ENCODE results near the gene DHRSX.
"Not testable (repeated sequence)": the region's sequence is repeated elsewhere in the genome, so short reads cannot be mapped to it uniquely, and the experiment has no call there.

DNA sequence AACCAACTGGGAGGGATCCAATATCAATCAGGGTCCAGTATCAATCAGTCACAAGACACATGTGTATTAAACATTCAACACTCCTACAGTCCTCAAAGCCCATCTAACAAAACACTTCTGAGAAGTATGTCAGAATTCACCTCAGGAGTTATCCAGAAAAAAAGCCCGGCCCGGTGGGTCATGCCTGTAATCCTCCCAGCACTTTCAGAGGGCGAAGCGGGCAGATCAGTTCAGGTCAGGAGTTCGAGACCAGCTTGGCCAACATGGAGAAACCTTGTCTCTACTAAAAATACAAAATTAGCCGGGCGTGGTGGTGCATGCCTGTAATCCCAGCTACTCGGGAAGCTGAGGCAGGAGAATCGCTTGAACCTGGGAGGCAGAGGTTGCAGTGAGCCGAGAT is 229.2 kb downstream of the DHRSX start:
- TF ChIP-seq POLR2AphosphoS5 (IDR thresholded peaks at IDR 0.05); POLR2A (IDR thresholded peaks at IDR 0.05; ENCODE audit: low read depth): not testable (repeated sequence)
- TF ChIP-seq, protein P1, sequence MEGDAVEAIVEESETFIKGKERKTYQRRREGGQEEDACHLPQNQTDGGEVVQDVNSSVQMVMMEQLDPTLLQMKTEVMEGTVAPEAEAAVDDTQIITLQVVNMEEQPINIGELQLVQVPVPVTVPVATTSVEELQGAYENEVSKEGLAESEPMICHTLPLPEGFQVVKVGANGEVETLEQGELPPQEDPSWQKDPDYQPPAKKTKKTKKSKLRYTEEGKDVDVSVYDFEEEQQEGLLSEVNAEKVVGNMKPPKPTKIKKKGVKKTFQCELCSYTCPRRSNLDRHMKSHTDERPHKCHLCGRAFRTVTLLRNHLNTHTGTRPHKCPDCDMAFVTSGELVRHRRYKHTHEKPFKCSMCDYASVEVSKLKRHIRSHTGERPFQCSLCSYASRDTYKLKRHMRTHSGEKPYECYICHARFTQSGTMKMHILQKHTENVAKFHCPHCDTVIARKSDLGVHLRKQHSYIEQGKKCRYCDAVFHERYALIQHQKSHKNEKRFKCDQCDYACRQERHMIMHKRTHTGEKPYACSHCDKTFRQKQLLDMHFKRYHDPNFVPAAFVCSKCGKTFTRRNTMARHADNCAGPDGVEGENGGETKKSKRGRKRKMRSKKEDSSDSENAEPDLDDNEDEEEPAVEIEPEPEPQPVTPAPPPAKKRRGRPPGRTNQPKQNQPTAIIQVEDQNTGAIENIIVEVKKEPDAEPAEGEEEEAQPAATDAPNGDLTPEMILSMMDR (IDR thresholded peaks at IDR 0.05): not testable (repeated sequence)

All from esophagus muscularis mucosa (tissue), 3 donors.